DND-41 (cell line): Measurements from ENCODE around the gene PMEPA1.

ENCODE experiments used
- ATAC-seq: fragments of 200-7000 bp; cut with Tn5 transposase; 3 replicates; pipeline ENCODE4 v1.9.1; 2021; ENCODE audit warnings: low read depth; ENCODE audit not compliant: insufficient read depth
- DNase-seq: peaks from one replicate; pipeline ENCODE4 v3.0.0-alpha.2; 2020
- H2AFZ ChIP-seq: 2 replicates; pipeline ENCODE4 v1.6.0; 2012; ENCODE audit warnings: low read depth, low read length
- H3K27ac ChIP-seq: 2 replicates; pipeline ENCODE4 v1.5.1; 2012; ENCODE audit warnings: low read length, inconsistent platforms
- H3K27me3 ChIP-seq: fragments of 200-600 bp; sonication (generic); 2 replicates; pipeline ENCODE4 v1.6.0; 2012; ENCODE audit warnings: low read length, mild to moderate bottlenecking, inconsistent platforms; ENCODE audit not compliant: insufficient read depth, poor library complexity
- H3K36me3 ChIP-seq: 2 replicates; pipeline ENCODE4 v1.5.1; 2012; ENCODE audit warnings: low read length, inconsistent platforms; ENCODE audit not compliant: insufficient read depth
- H3K4me1 ChIP-seq: 2 replicates; pipeline ENCODE4 v1.5.1; 2012; ENCODE audit warnings: mild to moderate bottlenecking, low read length; ENCODE audit not compliant: insufficient read depth
- H3K4me2 ChIP-seq: 2 replicates; pipeline ENCODE4 v1.6.0; 2012; ENCODE audit warnings: mild to moderate bottlenecking, moderate library complexity, low read length, inconsistent platforms; ENCODE audit not compliant: insufficient read depth
- H3K4me3 ChIP-seq, 2 experiments: fragments of 200-600 bp in 1 of 2; shearing (Covaris generic) in 1 of 2; 2 replicates each; pipeline ENCODE4 v1.5.1; 2012 to 2016; ENCODE audit warnings: inconsistent platforms in 2 of 2, low read length in 2 of 2, mild to moderate bottlenecking in 2 of 2, low read depth in 1 of 2, moderate library complexity in 1 of 2
- H3K79me2 ChIP-seq: 2 replicates; pipeline ENCODE4 v1.6.0; 2012; ENCODE audit warnings: low read length, inconsistent platforms; ENCODE audit not compliant: insufficient read depth
- H3K9ac ChIP-seq: 2 replicates; pipeline ENCODE4 v1.6.0; 2012; ENCODE audit warnings: low read depth, mild to moderate bottlenecking, inconsistent platforms, low read length, moderate library complexity
- H3K9me3 ChIP-seq: 2 replicates; pipeline ENCODE4 v1.5.1; 2012; ENCODE audit warnings: low read length, moderate library complexity, mild to moderate bottlenecking, inconsistent platforms; ENCODE audit not compliant: insufficient read depth, severe bottlenecking
- H4K20me1 ChIP-seq: 2 replicates; pipeline ENCODE4 v1.6.0; 2012; ENCODE audit warnings: low read length; ENCODE audit not compliant: insufficient read depth
- CTCF ChIP-seq: IDR thresholded peaks from 2 replicates; pipeline ENCODE4 v1.5.1; 2012; ENCODE audit warnings: borderline replicate concordance, low read length, moderate library complexity, mild to moderate bottlenecking; ENCODE audit not compliant: poor library complexity, severe bottlenecking; ENCODE audit errors: extremely low read depth
- EZH2 ChIP-seq: IDR thresholded peaks from 3 replicates; pipeline ENCODE4 v1.6.1; 2012; ENCODE audit warnings: borderline replicate concordance, low read depth, mild to moderate bottlenecking, moderate library complexity, low read length, inconsistent platforms; ENCODE audit not compliant: severe bottlenecking

PMEPA1 gene

GRCh38 chr20:57619051-57619831 lies 90.6 kb downstream of the PMEPA1 start:
- TF ChIP-seq CTCF (peak; percentile 23), EZH2 (no peak)
- Histone ChIP-seq H3K27ac (no peak overlapping the region), H3K9ac (no peak overlapping the region), H3K79me2 (no peaks in the 10 kb centered on the region), H3K4me3 (no peak overlapping the region), H3K4me2 (peak overlapping the region; percentile 48), H3K4me1 (peaks cover 44% of the 10 kb centered on the region), H3K36me3 (no peaks in the 10 kb centered on the region), H3K27me3 (peaks cover 12% of the 10 kb centered on the region), H3K9me3 (no peaks in the 10 kb centered on the region), H4K20me1 (peaks cover 45% of the 10 kb centered on the region), H2AFZ (no peak overlapping the region)
- ATAC-seq: peak; percentile 79
- DNase-seq: peak; percentile 80

GRCh38 chr20:57618764-57619050 lies 91.1 kb downstream of the PMEPA1 start:
- H3K9ac ChIP-seq: no peak overlapping the region
- H3K9me3 ChIP-seq: no peaks in the 10 kb centered on the region
- H3K27ac ChIP-seq: no peak overlapping the region
- ATAC-seq (no peak), DNase-seq (no peak)
- H3K79me2 ChIP-seq: no peaks in the 10 kb centered on the region
- peaks cover 44% of the 10 kb centered on the region for H3K4me1 ChIP-seq
- TF ChIP-seq EZH2: no peak
- TF ChIP-seq CTCF: no peak
- peaks cover 10% of the 10 kb centered on the region for H3K27me3 ChIP-seq
- no peaks in the 10 kb centered on the region for H3K36me3 ChIP-seq
- H2AFZ ChIP-seq: no peak overlapping the region
- peak overlapping the region; percentile 48 for H3K4me2 ChIP-seq
- H3K4me3 ChIP-seq: no peak overlapping the region
- peaks cover 45% of the 10 kb centered on the region for H4K20me1 ChIP-seq

GRCh38 chr20:57618091-57618763 lies 91.6 kb downstream of the PMEPA1 start:
- peaks cover 7% of the 10 kb centered on the region for H3K27me3 ChIP-seq
- no peaks in the 10 kb centered on the region for H3K79me2 ChIP-seq
- H3K9ac ChIP-seq: no peak overlapping the region
- peak overlapping the region; percentile 48 for H3K4me2 ChIP-seq
- H3K4me3 ChIP-seq: no peak overlapping the region
- peaks cover 44% of the 10 kb centered on the region for H3K4me1 ChIP-seq
- no peaks in the 10 kb centered on the region for H3K9me3 ChIP-seq
- no peaks in the 10 kb centered on the region for H3K36me3 ChIP-seq
- TF ChIP-seq CTCF (no peak), EZH2 (no peak)
- peaks cover 48% of the 10 kb centered on the region for H4K20me1 ChIP-seq
- DNase-seq (no peak), ATAC-seq (no peak)
- H3K27ac ChIP-seq: no peak overlapping the region
- no peak overlapping the region for H2AFZ ChIP-seq
